Hepatocyte (in vitro differentiated cells): ENCODE data around the gene BLOC1S1. TPM values are rescaled to one million over a fixed set of nuclear protein-coding genes. Genes with fewer than 3 reads are reported as not detected.

Experiments
- DNase-seq: peaks from one replicate; pipeline ENCODE4 v3.0.0-alpha.2; 2016; ENCODE audit warnings: low spot score
- H2AFZ ChIP-seq: fragments of 200-600 bp; sonication (generic); 2 replicates; pipeline ENCODE4 v1.6.0; 2016; ENCODE audit warnings: antibody characterized with exemption, mild to moderate bottlenecking
- H3K27ac ChIP-seq: fragments of 200-600 bp; sonication (generic); 2 replicates; pipeline ENCODE4 v1.5.1; 2016; ENCODE audit warnings: mild to moderate bottlenecking
- H3K27me3 ChIP-seq: fragments of 200-600 bp; sonication (generic); 2 replicates; pipeline ENCODE4 v1.6.1; 2016
- H3K36me3 ChIP-seq: fragments of 200-600 bp; sonication (generic); replicated peaks from 2 replicates; pipeline ENCODE4 v1.5.1; 2016; ENCODE audit warnings: low read depth; ENCODE audit not compliant: insufficient read depth
- H3K4me1 ChIP-seq: fragments of 200-600 bp; sonication (generic); 2 replicates; pipeline ENCODE4 v1.5.1; 2016; ENCODE audit warnings: mild to moderate bottlenecking, moderate library complexity; ENCODE audit not compliant: insufficient read depth
- H3K4me2 ChIP-seq: fragments of 200-600 bp; sonication (generic); 2 replicates; pipeline ENCODE4 v1.6.0; 2016
- H3K4me3 ChIP-seq: fragments of 200-600 bp; sonication (generic); 2 replicates; pipeline ENCODE4 v1.5.1; 2016; ENCODE audit warnings: mild to moderate bottlenecking
- H3K79me2 ChIP-seq: fragments of 200-600 bp; sonication (generic); 2 replicates; pipeline ENCODE4 v1.6.0; 2017; ENCODE audit warnings: mild to moderate bottlenecking
- H3K9me2 ChIP-seq: fragments of 200-600 bp; sonication (generic); replicated peaks from 2 replicates; pipeline ENCODE4 v1.6.0; 2017; ENCODE audit warnings: mild to moderate bottlenecking; ENCODE audit not compliant: insufficient read depth
- H3K9me3 ChIP-seq: fragments of 200-600 bp; sonication (generic); 2 replicates; pipeline ENCODE4 v1.5.1; 2016; ENCODE audit warnings: low read depth, mild to moderate bottlenecking
- H4K20me1 ChIP-seq: fragments of 200-600 bp; sonication (generic); 2 replicates; pipeline ENCODE4 v1.6.0; 2016; ENCODE audit warnings: mild to moderate bottlenecking; ENCODE audit not compliant: insufficient read depth, poor library complexity, severe bottlenecking
- CTCF ChIP-seq: fragments of 200-600 bp; sonication (generic); IDR thresholded peaks from 2 replicates; pipeline ENCODE4 v1.5.1; 2016; ENCODE audit warnings: antibody characterized with exemption, mild to moderate bottlenecking; ENCODE audit not compliant: poor library complexity
- EZH2 ChIP-seq: fragments of 200-600 bp; sonication (generic); IDR thresholded peaks from 2 replicates; pipeline ENCODE4 v1.6.1; 2016; ENCODE audit warnings: antibody characterized with exemption, mild to moderate bottlenecking, borderline replicate concordance
- EZH2phosphoT487 ChIP-seq: fragments of 200-600 bp; sonication (generic); IDR thresholded peaks from one replicate; pipeline ENCODE4 v1.6.1; 2018; ENCODE audit warnings: antibody characterized with exemption, mild to moderate bottlenecking, low read depth, moderate library complexity; ENCODE audit not compliant: unreplicated experiment, severe bottlenecking
- WGBS: methylation state at CpG from one replicate; pipeline ENCODE4 v1.1.6; 2016; ENCODE audit warnings: low lambda C conversion rate; ENCODE audit errors: missing lambda C conversion rate; 5-methylcytosine and 5-hydroxymethylcytosine counted together
- polyA plus RNA-seq: library from polyadenylated mRNA; unstranded; fragments of >200 nt; fragmentation: Nextera tagmentation; extraction: Ambion mirVana; gene quantifications from 2 replicates; pipeline ENCODE4 v1.2.1, GENCODE V29; 2016
- total RNA-seq: library from RNA; depleted of rRNA; stranded (reverse); fragments of >200 nt; gene quantifications from 2 replicates; pipeline ENCODE4 v1.2.3, GENCODE V29; 2014

Gene BLOC1S1
- total and polyA plus RNA-seq, 2 experiments from 2014 or later = 159 to 236 TPM

- WGBS = 57% methylated on average over 8 of the region's 8 CpGs
- Histone ChIP-seq H3K9me3 (no peaks in the 10 kb centered on the region), H3K27me3 (no peaks in the 10 kb centered on the region), H4K20me1 (no peaks in the 10 kb centered on the region), H3K4me3 (peak overlapping the region; percentile 76), H2AFZ (no peak overlapping the region), H3K4me1 (peaks cover 29% of the 10 kb centered on the region), H3K4me2 (peak overlapping the region; percentile 90), H3K36me3 (no peaks in the 10 kb centered on the region), H3K27ac (no peak overlapping the region), H3K79me2 (peaks cover 34% of the 10 kb centered on the region), H3K9me2 (no peaks in the 10 kb centered on the region)
- peak; percentile 4 for DNase-seq
- TF ChIP-seq EZH2 = no peak
- TF ChIP-seq EZH2phosphoT487 = no peak
- TF ChIP-seq CTCF = no peak
Observed at GRCh38 chr12:55717011-55718007, 1.5 kb downstream of the BLOC1S1 start.

- no peaks in the 10 kb centered on the region for H3K27me3 ChIP-seq
- H3K27ac ChIP-seq = no peak overlapping the region
- DNase-seq = no peak
- H3K36me3 ChIP-seq = no peaks in the 10 kb centered on the region
- H3K4me1 ChIP-seq = peaks cover 30% of the 10 kb centered on the region
- H2AFZ ChIP-seq = no peak overlapping the region
- peak overlapping the region; percentile 39 for H3K4me2 ChIP-seq
- H3K9me2 ChIP-seq = no peaks in the 10 kb centered on the region
- no peak overlapping the region for H3K4me3 ChIP-seq
- H4K20me1 ChIP-seq = no peaks in the 10 kb centered on the region
- peaks cover 38% of the 10 kb centered on the region for H3K79me2 ChIP-seq
- H3K9me3 ChIP-seq = no peaks in the 10 kb centered on the region
- TF ChIP-seq CTCF = no peak
- TF ChIP-seq EZH2 = no peak
- no peak for TF ChIP-seq EZH2phosphoT487
- 38% methylated on average over 4 of the region's 4 CpGs for WGBS
Observed at GRCh38 chr12:55718015-55718414, 2.2 kb downstream of the BLOC1S1 start.

GRCh38 chr12:55718624-55719275 lies 2.9 kb downstream of the BLOC1S1 start:
- H3K4me1 ChIP-seq = peaks cover 30% of the 10 kb centered on the region

More at GRCh38 chr12:55718624-55719275, 2.9 kb downstream of the BLOC1S1 start:
- Histone ChIP-seq H3K9me2 (no peaks in the 10 kb centered on the region), H3K27me3 (no peaks in the 10 kb centered on the region), H2AFZ (no peak overlapping the region), H3K79me2 (peaks cover 38% of the 10 kb centered on the region), H4K20me1 (no peaks in the 10 kb centered on the region), H3K4me3 (no peak overlapping the region), H3K27ac (peak overlapping the region; percentile 84), H3K36me3 (no peaks in the 10 kb centered on the region), H3K4me2 (no peak overlapping the region), H3K9me3 (no peaks in the 10 kb centered on the region)
- 83% methylated on average over 4 of the region's 4 CpGs for WGBS
- TF ChIP-seq CTCF (no peak), EZH2 (no peak), EZH2phosphoT487 (no peak)
- no peak for DNase-seq
